OCI-LY1 (cell line): ENCODE data around the gene ITGB3.

Experiments used
- H2AFZ ChIP-seq: fragments of 200-600 bp; sonication (generic), shearing (Covaris generic); 2 replicates; pipeline ENCODE4 v1.6.0; 2014; ENCODE audit warnings: antibody characterized with exemption, mild to moderate bottlenecking, low read length
- H3F3A ChIP-seq: fragments of 200-600 bp; sonication (generic), shearing (Covaris generic); 2 replicates; pipeline ENCODE4 v1.6.0; 2014; ENCODE audit warnings: mild to moderate bottlenecking, antibody characterized with exemption, low read length, moderate library complexity; ENCODE audit not compliant: insufficient read depth
- H3K27ac ChIP-seq: fragments of 200-600 bp; sonication (generic); 2 replicates; pipeline ENCODE4 v1.5.1; 2014; ENCODE audit warnings: low read length, mixed run types, mild to moderate bottlenecking, low read depth; ENCODE audit not compliant: poor library complexity, severe bottlenecking
- H3K27me3 ChIP-seq: fragments of 200-600 bp; sonication (generic); 2 replicates; pipeline ENCODE4 v1.6.0; 2014; ENCODE audit warnings: antibody characterized with exemption, mild to moderate bottlenecking, low read length, moderate library complexity; ENCODE audit not compliant: insufficient read depth
- H3K36me3 ChIP-seq: fragments of 200-600 bp; sonication (generic); 2 replicates; pipeline ENCODE4 v1.6.1; 2014; ENCODE audit warnings: mild to moderate bottlenecking, antibody characterized with exemption, low read length, moderate library complexity, mixed read lengths; ENCODE audit not compliant: insufficient read depth
- H3K4me1 ChIP-seq: fragments of 200-600 bp; sonication (generic); 2 replicates; pipeline ENCODE4 v1.5.1; 2014; ENCODE audit warnings: mild to moderate bottlenecking, low read length, moderate library complexity; ENCODE audit not compliant: insufficient read depth, severe bottlenecking
- H3K4me2 ChIP-seq: fragments of 200-600 bp; sonication (generic), shearing (Covaris generic); 2 replicates; pipeline ENCODE4 v1.6.1; 2014; ENCODE audit warnings: low read length
- H3K4me3 ChIP-seq: fragments of 200-600 bp; sonication (generic); 2 replicates; pipeline ENCODE4 v1.5.1; 2014; ENCODE audit warnings: low read length, low read depth, mild to moderate bottlenecking, mixed read lengths; ENCODE audit not compliant: poor library complexity, severe bottlenecking
- H3K79me2 ChIP-seq: fragments of 200-600 bp; shearing (Covaris generic); 2 replicates; pipeline ENCODE4 v1.6.1; 2016; ENCODE audit warnings: mixed run types, low read length, mixed read lengths; ENCODE audit not compliant: insufficient read depth
- H3K9ac ChIP-seq: fragments of 200-600 bp; sonication (generic), shearing (Covaris generic); 2 replicates; pipeline ENCODE4 v1.6.1; 2014; ENCODE audit warnings: mild to moderate bottlenecking, low read length, mixed read lengths
- H3K9me2 ChIP-seq: fragments of 200-600 bp; sonication (generic), shearing (Covaris generic); 2 replicates; pipeline ENCODE4 v1.6.1; 2014; ENCODE audit warnings: low read depth, mild to moderate bottlenecking, low read length, mixed read lengths
- H3K9me3 ChIP-seq: fragments of 200-600 bp; shearing (Covaris generic); 2 replicates; pipeline ENCODE4 v1.6.1; 2014; ENCODE audit warnings: low read length, mixed read lengths
- H4K20me1 ChIP-seq: fragments of 200-600 bp; sonication (generic), shearing (Covaris generic); 2 replicates; pipeline ENCODE4 v1.6.0; 2016; ENCODE audit warnings: mild to moderate bottlenecking, low read length; ENCODE audit not compliant: insufficient read depth
- EZH2 ChIP-seq: fragments of 200-600 bp; sonication (generic), shearing (Covaris generic); IDR thresholded peaks from 2 replicates; pipeline ENCODE4 v1.8.0; 2017; ENCODE audit warnings: borderline replicate concordance, mixed run types, mild to moderate bottlenecking, antibody characterized with exemption, low read length, moderate library complexity, mixed read lengths
- TF ChIP-seq, protein P1 (sequence below): fragments of 200-600 bp; sonication (generic), shearing (Covaris generic); IDR thresholded peaks from 2 replicates; pipeline ENCODE4 v1.5.1; 2017; ENCODE audit warnings: mild to moderate bottlenecking, antibody characterized with exemption, low read length, moderate library complexity, mixed read lengths

ITGB3 gene

DNA sequence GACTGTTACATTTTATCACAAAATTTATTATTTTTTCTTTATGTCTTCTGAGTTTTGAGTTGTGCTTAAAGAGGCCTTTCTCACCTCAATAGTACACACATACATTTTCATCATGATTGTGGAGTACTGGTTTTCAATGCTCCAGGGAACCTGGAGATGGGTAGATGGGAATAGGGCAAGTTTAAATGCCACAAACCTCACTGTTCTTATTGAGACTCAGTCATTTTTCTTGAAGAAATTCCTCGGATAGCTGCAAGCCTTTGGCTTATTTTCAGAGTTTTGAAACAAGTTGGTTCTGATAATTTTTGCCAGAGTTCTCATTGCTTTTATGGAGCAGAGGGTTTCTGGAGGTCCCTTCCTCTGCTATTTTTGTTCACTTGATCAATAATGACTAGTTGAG lies 105.0 kb downstream of the ITGB3 start:
- no peaks in the 10 kb centered on the region for H3K9me3 ChIP-seq
- no peak overlapping the region for H3K4me3 ChIP-seq
- no peaks in the 10 kb centered on the region for H4K20me1 ChIP-seq
- H3K9me2 ChIP-seq = no peaks in the 10 kb centered on the region
- H3K4me2 ChIP-seq = no peak overlapping the region
- no peaks in the 10 kb centered on the region for H3K27me3 ChIP-seq
- peaks cover 4% of the 10 kb centered on the region; the same call in 1 of the 2 replicates for H3K36me3 ChIP-seq
- H3K9ac ChIP-seq = no peak overlapping the region
- H2AFZ ChIP-seq = no peak overlapping the region
- H3K27ac ChIP-seq = no peak overlapping the region
- H3K79me2 ChIP-seq = no peaks in the 10 kb centered on the region
- TF ChIP-seq EZH2 = no peak
- TF ChIP-seq, protein P1, sequence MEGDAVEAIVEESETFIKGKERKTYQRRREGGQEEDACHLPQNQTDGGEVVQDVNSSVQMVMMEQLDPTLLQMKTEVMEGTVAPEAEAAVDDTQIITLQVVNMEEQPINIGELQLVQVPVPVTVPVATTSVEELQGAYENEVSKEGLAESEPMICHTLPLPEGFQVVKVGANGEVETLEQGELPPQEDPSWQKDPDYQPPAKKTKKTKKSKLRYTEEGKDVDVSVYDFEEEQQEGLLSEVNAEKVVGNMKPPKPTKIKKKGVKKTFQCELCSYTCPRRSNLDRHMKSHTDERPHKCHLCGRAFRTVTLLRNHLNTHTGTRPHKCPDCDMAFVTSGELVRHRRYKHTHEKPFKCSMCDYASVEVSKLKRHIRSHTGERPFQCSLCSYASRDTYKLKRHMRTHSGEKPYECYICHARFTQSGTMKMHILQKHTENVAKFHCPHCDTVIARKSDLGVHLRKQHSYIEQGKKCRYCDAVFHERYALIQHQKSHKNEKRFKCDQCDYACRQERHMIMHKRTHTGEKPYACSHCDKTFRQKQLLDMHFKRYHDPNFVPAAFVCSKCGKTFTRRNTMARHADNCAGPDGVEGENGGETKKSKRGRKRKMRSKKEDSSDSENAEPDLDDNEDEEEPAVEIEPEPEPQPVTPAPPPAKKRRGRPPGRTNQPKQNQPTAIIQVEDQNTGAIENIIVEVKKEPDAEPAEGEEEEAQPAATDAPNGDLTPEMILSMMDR = no peak
- H3F3A ChIP-seq = 0 out of 2 replicates have a peak, but pooled peaks cover 4% of the 10 kb centered on the region
- no peaks in the 10 kb centered on the region for H3K4me1 ChIP-seq
